Measurements from ENCODE around the gene GRK4. TPM values are rescaled to one million over a fixed set of nuclear protein-coding genes. Genes with fewer than 3 reads are reported as not detected.

The GRK4 gene
- total RNA-seq, 2 experiments from 2014 or later = 2.4 to 3.4 TPM

DNA sequence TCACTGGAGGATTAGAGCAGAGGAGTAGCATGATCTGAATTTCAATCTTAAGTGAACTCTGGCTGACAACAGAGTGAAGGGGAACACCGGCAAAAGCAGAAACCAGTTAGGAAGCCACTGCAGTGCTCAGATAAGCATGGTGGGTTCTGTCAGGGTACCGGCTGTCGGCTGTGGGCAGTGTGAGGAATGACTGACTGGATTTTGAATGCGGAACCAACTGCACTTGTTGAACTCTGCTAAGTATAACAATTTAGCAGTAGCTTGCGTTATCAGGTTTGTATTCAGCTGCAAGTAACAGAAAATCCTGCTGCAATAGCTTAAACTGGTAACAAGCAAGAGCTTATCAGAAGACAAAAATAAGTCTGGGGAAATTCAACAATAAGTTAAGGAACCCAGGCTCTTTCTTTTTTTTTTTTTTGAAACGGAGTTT lies 116.3 kb downstream of the GRK4 start:
- DNase-seq (no peak), ATAC-seq (ENCODE audit: low read depth) (no peak)
- POLR2A ChIA-PET = no interaction called here
- no peaks in the 10 kb centered on the region for H3K27me3 Mint-ChIP-seq
- no peaks in the 10 kb centered on the region for H3K9me3 Mint-ChIP-seq
- no peak overlapping the region for H3K4me3 Mint-ChIP-seq
- H3K4me1 Mint-ChIP-seq = peaks cover 38% of the 10 kb centered on the region
- H3K27ac Mint-ChIP-seq = no peak overlapping the region
- H3K36me3 Mint-ChIP-seq = peaks cover 21% of the 10 kb centered on the region

DNA sequence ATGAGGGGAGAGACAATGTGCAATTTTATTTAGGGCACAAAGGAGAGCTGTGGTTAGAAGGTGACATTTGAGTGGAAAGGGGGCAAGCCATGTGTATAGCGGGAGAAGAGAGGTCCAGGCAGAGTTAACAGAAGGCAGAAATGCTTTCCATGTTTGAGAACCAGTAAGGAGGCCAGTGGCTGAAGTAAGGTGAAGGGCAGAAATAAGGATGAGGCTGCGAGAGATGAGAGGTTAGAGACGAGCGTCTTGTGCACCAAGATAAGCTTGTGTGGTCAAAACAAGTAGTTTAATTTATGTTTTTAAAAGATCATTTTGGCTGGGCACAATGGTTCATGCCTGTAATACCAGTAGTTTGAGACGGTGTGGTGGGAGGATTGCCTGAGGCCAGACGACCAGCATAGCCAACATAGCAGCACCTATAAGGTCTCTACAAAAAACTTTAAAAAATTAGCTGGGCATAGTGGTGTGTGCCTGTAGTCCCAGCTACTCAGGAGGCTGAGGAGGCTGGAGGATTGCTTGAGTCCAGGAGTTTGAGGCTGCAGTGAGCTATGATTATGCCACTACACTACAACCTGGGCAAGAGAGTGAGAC lies 119.6 kb downstream of the GRK4 start:
- POLR2A ChIA-PET = no interaction called here
- DNase-seq (no peak), ATAC-seq (ENCODE audit: low read depth) (no peak)
- no peak overlapping the region for H3K4me3 Mint-ChIP-seq
- no peaks in the 10 kb centered on the region for H3K9me3 Mint-ChIP-seq
- H3K4me1 Mint-ChIP-seq = peaks cover 26% of the 10 kb centered on the region
- H3K27ac Mint-ChIP-seq = no peak overlapping the region
- H3K27me3 Mint-ChIP-seq = no peaks in the 10 kb centered on the region
- H3K36me3 Mint-ChIP-seq = peaks cover 25% of the 10 kb centered on the region

DNA sequence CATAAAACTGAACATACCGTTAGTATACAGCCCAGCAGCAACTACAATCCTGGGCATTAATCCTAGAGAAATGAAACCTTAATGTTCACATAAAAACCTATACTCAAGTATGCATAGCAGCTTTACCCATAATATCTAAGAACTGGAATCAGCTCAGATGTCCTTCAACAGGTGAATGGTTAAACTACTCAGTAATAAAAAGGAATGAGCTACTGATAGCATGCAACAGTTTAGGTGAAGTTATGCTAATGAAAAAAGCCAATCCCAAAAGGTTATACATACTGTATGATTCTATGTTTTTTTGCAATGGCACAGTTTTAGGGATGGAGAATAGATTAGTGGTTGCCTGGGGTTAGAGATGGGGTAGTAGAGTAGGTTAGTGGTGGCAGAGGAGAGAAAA lies 120.4 kb downstream of the GRK4 start:
- POLR2A ChIA-PET = no interaction called here
- Mint-ChIP-seq H3K4me1 (peaks cover 26% of the 10 kb centered on the region), H3K9me3 (no peaks in the 10 kb centered on the region), H3K27ac (no peak overlapping the region), H3K36me3 (peaks cover 30% of the 10 kb centered on the region), H3K4me3 (peak overlapping the region; percentile 0), H3K27me3 (no peaks in the 10 kb centered on the region)
- ATAC-seq (ENCODE audit: low read depth) (no peak), DNase-seq (no peak)

DNA sequence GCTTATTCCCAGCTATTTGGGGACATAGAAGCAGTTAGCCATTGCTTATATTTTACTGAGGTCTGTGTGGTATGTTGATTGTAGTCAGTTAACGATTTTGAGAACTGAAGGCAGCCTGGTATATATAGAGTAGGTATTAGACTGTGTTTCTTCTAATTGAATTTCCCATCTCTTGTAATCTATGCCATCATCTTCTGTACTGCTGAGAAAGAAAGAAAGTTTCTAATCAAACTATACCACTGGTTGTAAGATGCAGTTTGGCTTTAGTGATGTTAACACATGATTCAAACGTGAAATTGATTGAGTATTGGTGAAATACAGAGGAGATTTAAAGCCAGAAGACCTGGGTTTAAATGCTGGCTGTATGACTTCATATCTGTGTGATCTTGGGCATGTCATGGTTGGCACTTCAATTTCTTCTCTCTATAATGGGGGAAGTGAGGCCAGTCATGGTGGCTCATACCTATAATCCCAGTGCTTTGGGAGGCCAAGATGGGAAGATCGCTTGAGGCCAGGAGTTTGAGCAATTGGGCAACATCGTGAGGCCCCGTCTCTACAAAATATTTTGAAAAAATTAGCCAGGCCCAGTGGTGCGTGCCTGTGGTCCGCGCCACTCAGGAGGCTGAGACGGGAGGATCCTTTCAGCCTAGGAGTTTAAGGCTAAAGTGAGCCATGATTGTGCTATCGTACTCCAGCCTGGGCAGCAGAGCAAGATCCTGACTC lies 122.7 kb downstream of the GRK4 start:
- peaks cover 18% of the 10 kb centered on the region for H3K4me1 Mint-ChIP-seq
- POLR2A ChIA-PET = no interaction called here
- no peak for ATAC-seq (ENCODE audit: low read depth)

DNA sequence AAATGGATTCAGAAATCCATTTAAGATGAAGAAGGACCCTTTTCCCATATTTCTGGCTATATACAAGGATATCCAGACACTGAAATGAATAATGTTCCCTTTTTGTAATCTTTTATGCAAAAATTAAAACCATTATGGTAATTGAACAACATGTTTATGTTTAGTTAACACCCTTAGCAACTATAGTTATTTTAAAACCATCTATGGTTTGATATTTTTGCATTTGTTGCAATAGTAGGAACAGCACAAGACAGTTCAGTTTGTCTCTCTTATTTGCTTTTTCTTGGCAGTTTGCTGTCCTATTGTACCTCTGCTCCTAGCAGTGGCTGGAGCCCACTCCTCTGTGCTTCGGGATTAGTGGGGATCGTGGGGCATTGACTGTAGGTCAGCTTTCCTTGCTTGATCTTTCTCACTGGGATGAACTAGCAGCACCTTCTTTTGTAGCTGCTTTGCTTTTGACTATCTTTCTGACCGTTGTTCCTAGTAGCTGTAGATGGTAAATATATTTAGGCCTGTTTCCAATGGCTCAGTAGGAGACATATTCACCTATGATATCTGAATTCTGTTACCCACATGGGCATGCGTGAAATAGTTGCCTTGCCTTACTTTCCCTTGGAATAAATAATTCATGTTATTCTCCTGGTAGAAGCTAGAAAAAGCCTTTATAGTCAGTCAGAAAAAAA lies 123.9 kb downstream of the GRK4 start:
- Mint-ChIP-seq H3K27ac (no peak overlapping the region), H3K4me3 (no peak overlapping the region), H3K27me3 (no peaks in the 10 kb centered on the region), H3K4me1 (peaks cover 20% of the 10 kb centered on the region), H3K36me3 (peaks cover 24% of the 10 kb centered on the region), H3K9me3 (no peaks in the 10 kb centered on the region)
- DNase-seq (no peak), ATAC-seq (ENCODE audit: low read depth) (no peak)
- POLR2A ChIA-PET = no interaction called here

More for the DNA sequence above, 122.7 kb downstream of the GRK4 start:
- Mint-ChIP-seq H3K4me3 (no peak overlapping the region), H3K9me3 (no peaks in the 10 kb centered on the region), H3K36me3 (peaks cover 26% of the 10 kb centered on the region), H3K27ac (no peak overlapping the region), H3K27me3 (no peaks in the 10 kb centered on the region)
- DNase-seq = no peak

Other genes with a start within 250 kb of the GRK4 start
- 10 to 100 TPM; 47.0 to 50.0 TPM for gene TNIP2, start 207.2 kb upstream of the GRK4 start, total RNA-seq
- 10 to 100 TPM; 82.6 to 83.7 TPM for gene SH3BP2, start 170.5 kb upstream of the GRK4 start, total RNA-seq
- gene ADD1, start 119.7 kb upstream of the GRK4 start, total RNA-seq = 100 to 1,000 TPM; 261 to 276 TPM
- gene NOP14, start 165 bp upstream of the GRK4 start, total RNA-seq = 10 to 100 TPM; 36.8 to 40.3 TPM
- not detected for gene HTT-AS, start 111.0 kb downstream of the GRK4 start, total RNA-seq
- 10 to 100 TPM; 64.8 to 65.8 TPM for gene HTT, start 111.1 kb downstream of the GRK4 start, total RNA-seq

Data from activated naive CD8-positive, alpha-beta T cell treated with anti-CD3 and anti-CD28 coated beads, Interleukin-2, amount 10 ng/mL, durations not matched to agents 7 days and 5 days (primary cell).